GM23338 (cell line): ENCODE data around the gene TECR. TPM values are rescaled to one million over a fixed set of nuclear protein-coding genes. Genes with fewer than 3 reads are reported as not detected.

Experiments used
- ATAC-seq: fragments of 200-7000 bp; cut with Tn5 transposase; 3 replicates; pipeline ENCODE4 v1.9.1; 2020
- DNase-seq: peaks from one replicate; pipeline ENCODE4 v3.0.0-alpha.2; 2015; ENCODE audit warnings: low spot score
- H2AFZ ChIP-seq: fragments of 200-600 bp; sonication (generic); 2 replicates; pipeline ENCODE4 v1.8.0; 2016; ENCODE audit warnings: antibody characterized with exemption, mild to moderate bottlenecking, moderate library complexity
- H3F3A ChIP-seq: fragments of 200-600 bp; sonication (generic); replicated peaks from 2 replicates; pipeline ENCODE4 v1.8.0; 2017; ENCODE audit warnings: antibody characterized with exemption, mixed run types, low read depth
- H3K27ac ChIP-seq: fragments of 200-600 bp; sonication (generic); 2 replicates; pipeline ENCODE4 v1.6.1; 2016; ENCODE audit warnings: low read depth
- H3K27me3 ChIP-seq: fragments of 200-600 bp; sonication (generic); 2 replicates; pipeline ENCODE4 v1.8.0; 2016; ENCODE audit warnings: mild to moderate bottlenecking, mixed run types, moderate library complexity; ENCODE audit not compliant: insufficient read depth
- H3K36me3 ChIP-seq: fragments of 200-600 bp; sonication (generic); 2 replicates; pipeline ENCODE4 v1.8.0; 2016; ENCODE audit warnings: mild to moderate bottlenecking; ENCODE audit not compliant: insufficient read depth
- H3K4me1 ChIP-seq: fragments of 200-600 bp; sonication (generic); 2 replicates; pipeline ENCODE4 v1.8.0; 2016; ENCODE audit warnings: mild to moderate bottlenecking, moderate library complexity; ENCODE audit not compliant: insufficient read depth
- H3K4me2 ChIP-seq: fragments of 200-600 bp; sonication (generic); 2 replicates; pipeline ENCODE4 v1.7.1; 2017; ENCODE audit warnings: mixed run types
- H3K4me3 ChIP-seq: fragments of 200-600 bp; sonication (generic); 2 replicates; pipeline ENCODE4 v1.6.1; 2016; ENCODE audit warnings: mixed run types
- H3K79me2 ChIP-seq: fragments of 200-600 bp; sonication (generic); replicated peaks from 2 replicates; pipeline ENCODE4 v1.8.0; 2017; ENCODE audit warnings: mild to moderate bottlenecking; ENCODE audit not compliant: insufficient read depth
- H3K9me2 ChIP-seq: fragments of 200-600 bp; sonication (generic); 2 replicates; pipeline ENCODE4 v1.8.0; 2017; ENCODE audit not compliant: insufficient read depth
- H4K20me1 ChIP-seq: fragments of 200-600 bp; sonication (generic); replicated peaks from 2 replicates; pipeline ENCODE4 v1.8.0; 2017; ENCODE audit warnings: mild to moderate bottlenecking; ENCODE audit not compliant: insufficient read depth
- H3K27ac Mint-ChIP-seq: 2 replicates; pipeline ENCODE4 v1.8.0; 2020; ENCODE audit warnings: inconsistent platforms, mild to moderate bottlenecking, moderate library complexity, mixed read lengths
- H3K27me3 Mint-ChIP-seq: 3 replicates; pipeline ENCODE4 v1.8.0; 2022; ENCODE audit warnings: low read depth, mild to moderate bottlenecking, moderate library complexity, mixed read lengths, inconsistent platforms; ENCODE audit not compliant: insufficient read depth, poor library complexity
- H3K36me3 Mint-ChIP-seq: 3 replicates; pipeline ENCODE4 v1.8.0; 2021; ENCODE audit warnings: low read depth, mild to moderate bottlenecking, inconsistent platforms, moderate library complexity, mixed read lengths
- H3K4me1 Mint-ChIP-seq: 3 replicates; pipeline ENCODE4 v1.8.0; 2020; ENCODE audit warnings: mild to moderate bottlenecking, inconsistent platforms, mixed read lengths
- H3K4me3 Mint-ChIP-seq: 3 replicates; pipeline ENCODE4 v1.8.0; 2021; ENCODE audit warnings: moderate library complexity, mild to moderate bottlenecking, inconsistent platforms, mixed read lengths
- H3K9me3 Mint-ChIP-seq: 3 replicates; pipeline ENCODE4 v1.8.0; 2020; ENCODE audit warnings: moderate library complexity, mild to moderate bottlenecking, inconsistent platforms, mixed read lengths
- CREB1 ChIP-seq: fragments of 250-450 bp; sonication (Bioruptor Pico); IDR thresholded peaks from 2 replicates; pipeline ENCODE4 v1.5.0; 2020; ENCODE audit warnings: low read depth, mild to moderate bottlenecking, moderate library complexity
- CTCF ChIP-seq, 2 experiments: fragments of 200-600 bp in 1 of 2; sonication (generic) in 1 of 2; conservative IDR thresholded peaks; 2 replicates each; pipeline versions ENCODE4 v1.5.1 to v1.6.1; 2016 to 2017; ENCODE audit warnings: antibody characterized with exemption in 2 of 2, low read depth in 2 of 2, mild to moderate bottlenecking in 2 of 2, moderate library complexity in 1 of 2
- ETS1 ChIP-seq: IDR thresholded peaks from 2 replicates; pipeline ENCODE4 v1.6.1; 2016; ENCODE audit warnings: antibody characterized with exemption
- EZH2 ChIP-seq: fragments of 200-600 bp; sonication (generic); IDR thresholded peaks from one replicate; pipeline ENCODE4 v1.8.0; 2017; ENCODE audit warnings: antibody characterized with exemption, mild to moderate bottlenecking, low read depth; ENCODE audit not compliant: unreplicated experiment
- EZH2phosphoT487 ChIP-seq: fragments of 200-600 bp; sonication (generic); IDR thresholded peaks from one replicate; pipeline ENCODE4 v1.8.1; 2018; ENCODE audit warnings: antibody characterized with exemption; ENCODE audit not compliant: unreplicated experiment
- JUNB ChIP-seq: IDR thresholded peaks from one replicate; pipeline ENCODE4 v1.6.1; 2016; ENCODE audit warnings: antibody characterized with exemption; ENCODE audit not compliant: unreplicated experiment
- NANOG ChIP-seq: IDR thresholded peaks from 2 replicates; pipeline ENCODE4 v1.6.1; 2016; ENCODE audit warnings: antibody characterized with exemption, borderline replicate concordance
- POLR2AphosphoS5 ChIP-seq: IDR thresholded peaks from 2 replicates; pipeline ENCODE4 v1.6.1; 2016; ENCODE audit warnings: antibody characterized with exemption, low read depth
- REST ChIP-seq: IDR thresholded peaks from one replicate; pipeline ENCODE4 v1.6.1; 2018; ENCODE audit warnings: antibody characterized with exemption; ENCODE audit not compliant: unreplicated experiment
- STAT1 ChIP-seq: IDR thresholded peaks from one replicate; pipeline ENCODE4 v1.6.1; 2016; ENCODE audit warnings: antibody characterized with exemption; ENCODE audit not compliant: unreplicated experiment
- ZNF114 ChIP-seq: fragments of 250-450 bp; sonication (Bioruptor Pico); IDR thresholded peaks from 2 replicates; pipeline ENCODE4 v1.5.0; 2020; ENCODE audit warnings: mild to moderate bottlenecking, moderate library complexity
- ZNF331 ChIP-seq: fragments of 250-450 bp; sonication (Bioruptor Pico); IDR thresholded peaks from 2 replicates; pipeline ENCODE4 v1.5.0; 2020; ENCODE audit warnings: low read depth, mild to moderate bottlenecking, moderate library complexity
- ZNF462 ChIP-seq: fragments of 250-450 bp; sonication (Bioruptor Pico); IDR thresholded peaks from 2 replicates; pipeline ENCODE4 v1.5.0; 2020; ENCODE audit warnings: mild to moderate bottlenecking, moderate library complexity
- polyA plus RNA-seq: library from polyadenylated mRNA; unstranded; fragments of >200 nt; fragmentation: Nextera tagmentation; extraction: Ambion mirVana; gene quantifications from 2 replicates; pipeline ENCODE4 v1.2.1, GENCODE V29; 2016
- total RNA-seq: library from RNA; depleted of rRNA; stranded (reverse); fragments of >200 nt; shearing (Covaris generic); gene quantifications from 2 replicates; pipeline ENCODE4 v1.2.3, GENCODE V29; 2014

The TECR gene
- total and polyA plus RNA-seq, 2 experiments from 2014 or later, result 107 to 268 TPM

- ATAC-seq, result no peak
- Mint-ChIP-seq H3K27ac (no peak overlapping the region), H3K27me3 (peaks cover 12% of the 10 kb centered on the region), H3K9me3 (no peaks in the 10 kb centered on the region; the same call in 2 of the 3 replicates), H3K4me3 (no peak overlapping the region), H3K36me3 (peaks cover 19% of the 10 kb centered on the region), H3K4me1 (peaks cover 23% of the 10 kb centered on the region)
- Histone ChIP-seq H3K4me1 (peaks cover 11% of the 10 kb centered on the region; the same call in 1 of the 2 replicates), H4K20me1 (peaks cover 12% of the 10 kb centered on the region; the same call in 1 of the 2 replicates), H3K36me3 (peaks cover 3% of the 10 kb centered on the region; the same call in 1 of the 2 replicates), H2AFZ (no peak overlapping the region), H3K4me2 (no peak overlapping the region), H3K27ac (no peak overlapping the region), H3K4me3 (no peak overlapping the region), H3F3A (peaks cover 12% of the 10 kb centered on the region), H3K9me2 (no peaks in the 10 kb centered on the region), H3K79me2 (peaks cover 26% of the 10 kb centered on the region), H3K27me3 (no peaks in the 10 kb centered on the region)
- TF ChIP-seq ZNF462 (CRISPR knock-in tag) (no peak), NANOG (no peak), ETS1 (no peak), ZNF114 (CRISPR knock-in tag) (no peak), JUNB (no peak), EZH2 (no peak), CREB1 (no peak), POLR2AphosphoS5 (no peak), REST (no peak), EZH2phosphoT487 (no peak), CTCF (conservative IDR thresholded peaks at IDR 0.05; ENCODE audit: low read depth in 2 of 2) (no peak), STAT1 (no peak), ZNF331 (no peak)
- DNase-seq, result no peak
Measured at GRCh38 chr19:14520543-14520942, 8.9 kb upstream of the TECR start.
